Liver (tissue), 9 donors: ENCODE measurements around the gene ENAH. TPM values are rescaled to one million over a fixed set of nuclear protein-coding genes. Genes with fewer than 3 reads are reported as not detected.
"Not testable (repeated sequence)": the region's sequence is repeated elsewhere in the genome, so short reads cannot be mapped to it uniquely, and the experiment has no call there.

Experiments used
- DNase-seq: peaks from one replicate; pipeline ENCODE4 v3.0.0-alpha.2; 2017; ENCODE audit warnings: low spot score
- H3K27ac ChIP-seq, 2 donors: one replicate each; pipeline ENCODE4 v1.7.0; 2013; ENCODE audit warnings: inconsistent platforms in 2 of 2, low read length in 2 of 2, control low read depth in 1 of 2, low read depth in 1 of 2, mild to moderate bottlenecking in 1 of 2
- H3K27me3 ChIP-seq, 4 donors: one replicate each; pipeline versions ENCODE4 v1.6.1 to v1.7.0; 2013; ENCODE audit warnings: low read length in 3 of 4, inconsistent platforms in 1 of 4, mild to moderate bottlenecking in 1 of 4, moderate library complexity in 1 of 4; ENCODE audit not compliant: control insufficient read depth in 4 of 4, insufficient read depth in 4 of 4
- H3K36me3 ChIP-seq, 4 donors: one replicate each; pipeline versions ENCODE4 v1.6.1 to v1.7.0; 2013; ENCODE audit warnings: low read length in 3 of 4, mild to moderate bottlenecking in 3 of 4, low read depth in 1 of 4, moderate library complexity in 1 of 4; ENCODE audit not compliant: control insufficient read depth in 4 of 4, insufficient read depth in 3 of 4
- H3K4me1 ChIP-seq, 4 donors: one replicate each; pipeline versions ENCODE4 v1.6.1 to v1.7.0; 2013; ENCODE audit warnings: low read length in 3 of 4, mild to moderate bottlenecking in 3 of 4, moderate library complexity in 1 of 4; ENCODE audit not compliant: control insufficient read depth in 4 of 4, insufficient read depth in 4 of 4
- H3K4me3 ChIP-seq, 3 donors: one replicate each; pipeline versions ENCODE4 v1.6.1 to v1.7.0; 2013; ENCODE audit warnings: low read length in 3 of 3, control low read depth in 1 of 3, low read depth in 1 of 3, mild to moderate bottlenecking in 1 of 3
- H3K9ac ChIP-seq, 2 donors: one replicate each; pipeline ENCODE4 v1.7.0; 2013; ENCODE audit warnings: low read length in 2 of 2, mild to moderate bottlenecking in 2 of 2, moderate library complexity in 2 of 2, control low read depth in 1 of 2, low read depth in 1 of 2
- H3K9me3 ChIP-seq, 4 donors: one replicate each; pipeline versions ENCODE4 v1.6.1 to v1.7.0; 2013; ENCODE audit warnings: low read length in 3 of 4; ENCODE audit not compliant: control insufficient read depth in 4 of 4
- EGR1 ChIP-seq, 2 donors: IDR thresholded peaks; 2 replicates each; pipeline ENCODE4 v1.6.1; 2016 to 2018; ENCODE audit warnings: antibody characterized with exemption in 2 of 2, low read depth in 2 of 2
- FOXA1 ChIP-seq: IDR thresholded peaks from 2 replicates; pipeline ENCODE4 v1.6.1; 2016; ENCODE audit warnings: antibody characterized with exemption
- FOXA2 ChIP-seq: IDR thresholded peaks from 2 replicates; pipeline ENCODE4 v1.6.1; 2016; ENCODE audit warnings: antibody characterized with exemption
- HNF4A ChIP-seq, 2 donors: conservative IDR thresholded peaks; 2 replicates each; pipeline ENCODE4 v1.6.1; 2016; ENCODE audit warnings: antibody characterized with exemption in 2 of 2, mild to moderate bottlenecking in 2 of 2
- HNF4G ChIP-seq: IDR thresholded peaks from 2 replicates; pipeline ENCODE4 v1.6.1; 2016; ENCODE audit warnings: antibody characterized with exemption
- JUND ChIP-seq, 2 donors: IDR thresholded peaks; 2 replicates each; pipeline ENCODE4 v1.6.1; 2016; ENCODE audit warnings: antibody characterized with exemption in 2 of 2
- RAD21 ChIP-seq, 2 donors: IDR thresholded peaks; 2 replicates each; pipeline ENCODE4 v1.6.1; 2016; ENCODE audit warnings: antibody characterized with exemption in 2 of 2, mild to moderate bottlenecking in 2 of 2
- SP1 ChIP-seq: IDR thresholded peaks from 2 replicates; pipeline ENCODE4 v1.6.1; 2018; ENCODE audit warnings: antibody characterized with exemption, mild to moderate bottlenecking
- TAF1 ChIP-seq: conservative IDR thresholded peaks from 2 replicates; pipeline ENCODE4 v1.6.1; 2016; ENCODE audit warnings: antibody characterized with exemption, mild to moderate bottlenecking
- WGBS: extraction: QIAGEN DNeasy Blood & Tissue Kit; methylation state at CpG from one replicate; pipeline ENCODE4 v1.1.7; 2013; 5-methylcytosine and 5-hydroxymethylcytosine counted together
- polyA plus RNA-seq, 2 donors: library from polyadenylated mRNA; stranded (reverse) in 1 of 2; unstranded in 1 of 2; fragments of 200-250 nt in 1 of 2; fragments of >200 nt in 1 of 2; fragmentation: Nextera tagmentation in 1 of 2; extraction: Ambion mirVana in 1 of 2; gene quantifications; one replicate each; pipeline versions ENCODE4 v1.2.1 to v1.2.3, GENCODE V29; 2013 to 2015
- total RNA-seq, 2 donors: library from RNA; depleted of rRNA; stranded (reverse); fragments of >200 nt; gene quantifications; one replicate each; pipeline ENCODE4 v1.2.3, GENCODE V29; 2014
- TF ChIP-seq, protein P1 (sequence below): IDR thresholded peaks from 2 replicates; pipeline ENCODE4 v1.6.1; 2016; ENCODE audit warnings: antibody characterized with exemption
- TF ChIP-seq, protein P2 (sequence below): fragments of 150-350 bp; IDR thresholded peaks from 2 replicates; pipeline ENCODE4 v1.5.1; 2017; ENCODE audit warnings: improper control_type of control experiment, low read depth, low read length; ENCODE audit not compliant: missing input control
- TF ChIP-seq, protein P3 (sequence below): IDR thresholded peaks from 2 replicates; pipeline ENCODE4 v1.6.1; 2016; ENCODE audit warnings: antibody characterized with exemption
- donor health status: healthy.
- donor health status: healthy.
- donor health status: healthy.
- donor health status: healthy.
- donor health status: healthy.

ENAH gene
- total and polyA plus RNA-seq, 4 donors, result 2.8 to 8.4 (median 4.5) TPM

DNA sequence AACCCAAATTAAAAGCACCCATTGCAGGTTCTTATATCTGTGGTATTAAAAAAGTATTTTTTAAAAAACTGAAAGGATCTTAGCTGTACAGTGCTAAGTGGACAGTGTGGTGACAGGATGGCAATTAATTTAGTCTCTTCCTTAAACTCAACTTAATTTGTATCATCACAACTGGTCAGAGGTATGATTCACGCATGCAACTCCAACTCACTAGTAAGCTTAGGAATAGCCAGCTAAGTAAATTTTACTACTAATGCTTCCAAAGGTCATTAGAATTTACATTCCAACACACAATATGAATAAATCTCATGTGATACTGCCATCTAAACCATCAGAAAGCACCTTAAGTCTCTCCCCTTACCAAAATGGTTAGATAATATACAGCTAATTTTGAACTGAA lies 35.4 kb downstream of the ENAH start:
- no peaks in the 10 kb centered on the region for H3K4me1 ChIP-seq
- no peaks in the 10 kb centered on the region for H3K36me3 ChIP-seq
- DNase-seq, result no peak
- H3K27ac ChIP-seq, result no peak overlapping the region
- no peaks in the 10 kb centered on the region for H3K9me3 ChIP-seq
- no peak overlapping the region for H3K9ac ChIP-seq
- TF ChIP-seq HNF4G (no peak), SP1 (no peak), TAF1 (no peak), RAD21 (IDR thresholded peaks at IDR 0.05) (no peak), FOXA1 (no peak), HNF4A (conservative IDR thresholded peaks at IDR 0.05) (no peak), FOXA2 (no peak), EGR1 (IDR thresholded peaks at IDR 0.05; ENCODE audit: low read depth in 2 of 2) (no peak), JUND (IDR thresholded peaks at IDR 0.05) (no peak)
- TF ChIP-seq, protein P1, sequence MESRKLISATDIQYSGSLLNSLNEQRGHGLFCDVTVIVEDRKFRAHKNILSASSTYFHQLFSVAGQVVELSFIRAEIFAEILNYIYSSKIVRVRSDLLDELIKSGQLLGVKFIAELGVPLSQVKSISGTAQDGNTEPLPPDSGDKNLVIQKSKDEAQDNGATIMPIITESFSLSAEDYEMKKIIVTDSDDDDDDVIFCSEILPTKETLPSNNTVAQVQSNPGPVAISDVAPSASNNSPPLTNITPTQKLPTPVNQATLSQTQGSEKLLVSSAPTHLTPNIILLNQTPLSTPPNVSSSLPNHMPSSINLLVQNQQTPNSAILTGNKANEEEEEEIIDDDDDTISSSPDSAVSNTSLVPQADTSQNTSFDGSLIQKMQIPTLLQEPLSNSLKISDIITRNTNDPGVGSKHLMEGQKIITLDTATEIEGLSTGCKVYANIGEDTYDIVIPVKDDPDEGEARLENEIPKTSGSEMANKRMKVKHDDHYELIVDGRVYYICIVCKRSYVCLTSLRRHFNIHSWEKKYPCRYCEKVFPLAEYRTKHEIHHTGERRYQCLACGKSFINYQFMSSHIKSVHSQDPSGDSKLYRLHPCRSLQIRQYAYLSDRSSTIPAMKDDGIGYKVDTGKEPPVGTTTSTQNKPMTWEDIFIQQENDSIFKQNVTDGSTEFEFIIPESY, result no peak
- TF ChIP-seq, protein P2, sequence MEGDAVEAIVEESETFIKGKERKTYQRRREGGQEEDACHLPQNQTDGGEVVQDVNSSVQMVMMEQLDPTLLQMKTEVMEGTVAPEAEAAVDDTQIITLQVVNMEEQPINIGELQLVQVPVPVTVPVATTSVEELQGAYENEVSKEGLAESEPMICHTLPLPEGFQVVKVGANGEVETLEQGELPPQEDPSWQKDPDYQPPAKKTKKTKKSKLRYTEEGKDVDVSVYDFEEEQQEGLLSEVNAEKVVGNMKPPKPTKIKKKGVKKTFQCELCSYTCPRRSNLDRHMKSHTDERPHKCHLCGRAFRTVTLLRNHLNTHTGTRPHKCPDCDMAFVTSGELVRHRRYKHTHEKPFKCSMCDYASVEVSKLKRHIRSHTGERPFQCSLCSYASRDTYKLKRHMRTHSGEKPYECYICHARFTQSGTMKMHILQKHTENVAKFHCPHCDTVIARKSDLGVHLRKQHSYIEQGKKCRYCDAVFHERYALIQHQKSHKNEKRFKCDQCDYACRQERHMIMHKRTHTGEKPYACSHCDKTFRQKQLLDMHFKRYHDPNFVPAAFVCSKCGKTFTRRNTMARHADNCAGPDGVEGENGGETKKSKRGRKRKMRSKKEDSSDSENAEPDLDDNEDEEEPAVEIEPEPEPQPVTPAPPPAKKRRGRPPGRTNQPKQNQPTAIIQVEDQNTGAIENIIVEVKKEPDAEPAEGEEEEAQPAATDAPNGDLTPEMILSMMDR, result no peak
- TF ChIP-seq, protein P3, sequence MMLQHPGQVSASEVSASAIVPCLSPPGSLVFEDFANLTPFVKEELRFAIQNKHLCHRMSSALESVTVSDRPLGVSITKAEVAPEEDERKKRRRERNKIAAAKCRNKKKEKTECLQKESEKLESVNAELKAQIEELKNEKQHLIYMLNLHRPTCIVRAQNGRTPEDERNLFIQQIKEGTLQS, result no peak
- H3K4me3 ChIP-seq, result no peak overlapping the region
- WGBS, result 79% methylated on average over 1 of the region's 1 CpG
- no peaks in the 10 kb centered on the region for H3K27me3 ChIP-seq

DNA sequence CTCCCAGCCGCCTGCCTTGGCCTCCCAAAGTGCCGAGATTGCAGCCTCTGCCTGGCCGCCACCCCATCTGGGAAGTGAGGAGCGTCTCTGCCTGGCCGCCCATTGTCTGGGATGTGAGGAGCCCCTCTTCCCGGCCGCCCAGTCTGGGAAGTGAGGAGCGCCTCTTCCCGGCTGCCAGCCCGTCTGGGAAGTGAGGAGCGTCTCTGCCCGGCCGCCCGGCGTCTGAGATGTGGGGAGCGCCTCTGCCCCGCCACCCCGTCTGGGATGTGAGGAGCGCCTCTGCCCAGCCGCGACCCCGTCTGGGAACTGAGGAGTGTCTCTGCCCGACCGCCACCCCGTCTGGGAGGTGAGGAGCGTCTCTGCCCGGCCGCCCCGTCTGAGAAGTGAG lies 37.5 kb downstream of the ENAH start:
- not testable (repeated sequence) for H3K9me3 ChIP-seq, DNase-seq, H3K36me3 ChIP-seq, H3K4me1 ChIP-seq, H3K27ac ChIP-seq, H3K4me3 ChIP-seq, H3K27me3 ChIP-seq, H3K9ac ChIP-seq
- 97% methylated on average over 22 of the region's 29 CpGs for WGBS

DNA sequence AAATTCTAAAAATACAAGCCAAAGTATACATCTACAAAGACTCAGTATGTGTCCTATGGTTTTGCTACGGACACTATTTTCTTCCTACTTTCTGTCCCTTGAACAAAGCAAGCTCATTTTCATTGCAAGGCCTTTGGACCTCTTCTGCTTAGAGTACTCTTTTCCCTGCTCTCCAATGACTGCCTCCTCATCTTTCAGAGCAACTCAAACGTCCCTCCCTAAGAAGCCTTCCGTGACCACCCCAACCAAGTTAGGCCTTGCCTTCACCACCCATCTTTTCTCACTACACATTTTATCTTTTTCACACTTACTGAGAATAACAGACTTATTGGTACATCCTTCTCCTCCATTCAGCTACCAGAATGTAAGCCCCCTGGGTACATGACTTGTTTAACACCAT lies 39.9 kb downstream of the ENAH start:
- no peaks in the 10 kb centered on the region for H3K4me1 ChIP-seq
- no peaks in the 10 kb centered on the region for H3K9me3 ChIP-seq
- H3K36me3 ChIP-seq, result no peaks in the 10 kb centered on the region
- 87% methylated on average over 3 of the region's 3 CpGs for WGBS
- TF ChIP-seq, protein P3, result no peak
- H3K9ac ChIP-seq, result no peak overlapping the region
- H3K4me3 ChIP-seq, result no peak overlapping the region
- no peak overlapping the region for H3K27ac ChIP-seq
- H3K27me3 ChIP-seq, result no peaks in the 10 kb centered on the region
- DNase-seq, result no peak
